IMR-90 (cell line): ENCODE data around the gene BRF1. TPM values are rescaled to one million over a fixed set of nuclear protein-coding genes. Genes with fewer than 3 reads are reported as not detected.

ENCODE experiments used
- ATAC-seq: fragments of 200-7000 bp; cut with Tn5 transposase; 2 replicates; pipeline ENCODE4 v1.9.1; 2020; ENCODE audit warnings: low read depth, mild to moderate bottlenecking, moderate library complexity
- BruUV-seq: library from RNA; stranded (reverse); fragments of 400-500 nt; replicated peaks from 2 replicates; lab custom pipeline; 2021; lab: Mats Ljungman, UMichigan
- CTCF ChIA-PET: fragments of 300-600 bp; formaldehyde crosslinking; extraction: SDS; loops from one replicate; lab custom pipeline; 2021; ENCODE audit warnings: antibody characterized with exemption; lab: Yijun Ruan, JAX
- POLR2A ChIA-PET: fragments of 300-600 bp; sonication (Branson Sonifier 250); formaldehyde crosslinking; loops from one replicate; lab custom pipeline; 2022; ENCODE audit warnings: antibody characterized with exemption; ENCODE audit not compliant: unreplicated experiment; lab: Charles Lee
- DNase-seq: peaks from one replicate; pipeline ENCODE4 v3.0.0; 2013
- H2AFZ ChIP-seq: replicated peaks from 2 replicates; pipeline ENCODE3; 2013; ENCODE audit warnings: low read length, mild to moderate bottlenecking; ENCODE audit not compliant: poor library complexity
- H2AK5ac ChIP-seq: 2 replicates; pipeline ENCODE4 v1.6.1; 2013; ENCODE audit warnings: low read depth, low read length, inconsistent platforms
- H2AK9ac ChIP-seq: replicated peaks from 2 replicates; pipeline ENCODE3; 2013; ENCODE audit warnings: mild to moderate bottlenecking, low read depth, low read length, moderate library complexity; ENCODE audit not compliant: poor library complexity
- H2BK120ac ChIP-seq: 2 replicates; pipeline ENCODE4 v1.6.1; 2013; ENCODE audit warnings: low read depth, low read length, inconsistent platforms
- H2BK15ac ChIP-seq: 3 replicates; pipeline ENCODE4 v1.6.1; 2013; ENCODE audit warnings: low read depth, low read length, inconsistent platforms
- H2BK20ac ChIP-seq: 2 replicates; pipeline ENCODE4 v1.6.1; 2013; ENCODE audit warnings: low read depth, mild to moderate bottlenecking, inconsistent platforms, low read length, moderate library complexity
- H2BK5ac ChIP-seq: 2 replicates; pipeline ENCODE4 v1.6.1; 2013; ENCODE audit warnings: mild to moderate bottlenecking, low read depth, low read length, inconsistent platforms; ENCODE audit not compliant: poor library complexity, severe bottlenecking
- H3K14ac ChIP-seq: replicated peaks from 2 replicates; pipeline ENCODE4 v1.6.1; 2013; ENCODE audit warnings: low read depth, low read length, inconsistent platforms
- H3K18ac ChIP-seq: 2 replicates; pipeline ENCODE4 v1.6.1; 2013; ENCODE audit warnings: low read depth, low read length, control low read depth
- H3K23ac ChIP-seq: 2 replicates; pipeline ENCODE4 v1.6.1; 2013; ENCODE audit warnings: low read depth, low read length, inconsistent platforms
- H3K27ac ChIP-seq: 2 replicates; pipeline ENCODE4 v1.5.1; 2013; ENCODE audit warnings: mild to moderate bottlenecking, control low read depth, low read length; ENCODE audit not compliant: insufficient read depth
- H3K27me3 ChIP-seq: 2 replicates; pipeline ENCODE4 v1.6.1; 2013; ENCODE audit warnings: low read length; ENCODE audit not compliant: control insufficient read depth, insufficient read depth
- H3K36me3 ChIP-seq: 2 replicates; pipeline ENCODE4 v1.6.1; 2013; ENCODE audit warnings: low read length, mixed read lengths; ENCODE audit not compliant: control insufficient read depth, insufficient read depth
- H3K4ac ChIP-seq: 2 replicates; pipeline ENCODE4 v1.6.1; 2013; ENCODE audit warnings: low read depth, low read length, inconsistent platforms
- H3K4me1 ChIP-seq: 2 replicates; pipeline ENCODE4 v1.6.1; 2013; ENCODE audit warnings: low read length, mixed read lengths; ENCODE audit not compliant: control insufficient read depth, insufficient read depth
- H3K4me2 ChIP-seq: 2 replicates; pipeline ENCODE4 v1.6.1; 2013; ENCODE audit warnings: low read depth, mild to moderate bottlenecking, control low read depth, low read length, moderate library complexity
- H3K4me3 ChIP-seq: 2 replicates; pipeline ENCODE4 v1.5.1; 2013; ENCODE audit warnings: low read depth, mild to moderate bottlenecking, control low read depth, low read length, moderate library complexity; ENCODE audit not compliant: insufficient read depth
- H3K56ac ChIP-seq: 2 replicates; pipeline ENCODE4 v1.6.1; 2013; ENCODE audit warnings: low read length, inconsistent platforms; ENCODE audit not compliant: insufficient read depth; ENCODE audit errors: extremely low read depth
- H3K79me1 ChIP-seq, 2 experiments: 2 replicates each; pipeline ENCODE4 v1.6.1; 2013; ENCODE audit warnings: low read length in 2 of 2, inconsistent platforms in 1 of 2, low read depth in 1 of 2
- H3K9ac ChIP-seq: 2 replicates; pipeline ENCODE4 v1.6.1; 2013; ENCODE audit warnings: low read depth, low read length, control low read depth
- H3K9me1 ChIP-seq: 2 replicates; pipeline ENCODE4 v1.6.1; 2013; ENCODE audit warnings: low read length, inconsistent platforms; ENCODE audit not compliant: insufficient read depth
- H3K9me3 ChIP-seq: 2 replicates; pipeline ENCODE4 v1.6.1; 2013; ENCODE audit warnings: low read length; ENCODE audit not compliant: control insufficient read depth, insufficient read depth
- H4K20me1 ChIP-seq: 2 replicates; pipeline ENCODE4 v1.6.1; 2013; ENCODE audit warnings: low read length, inconsistent platforms; ENCODE audit not compliant: insufficient read depth
- H4K5ac ChIP-seq: 2 replicates; pipeline ENCODE4 v1.6.1; 2013; ENCODE audit warnings: mild to moderate bottlenecking, low read depth, low read length, control low read depth
- H4K8ac ChIP-seq, 2 experiments: 2 replicates each; pipeline ENCODE4 v1.6.1; 2013; ENCODE audit warnings: low read depth in 2 of 2, low read length in 2 of 2, control low read depth in 1 of 2, inconsistent platforms in 1 of 2
- H4K91ac ChIP-seq: 2 replicates; pipeline ENCODE4 v1.6.1; 2013; ENCODE audit warnings: low read depth, low read length, inconsistent platforms; ENCODE audit not compliant: insufficient read depth
- BHLHE40 ChIP-seq: fragments of 150-350 bp; IDR thresholded peaks from 2 replicates; pipeline ENCODE4 v1.6.1; 2016; ENCODE audit warnings: mild to moderate bottlenecking, low read depth, low read length
- CEBPB ChIP-seq: IDR thresholded peaks from 2 replicates; pipeline ENCODE4 v1.6.1; 2012; ENCODE audit warnings: low read depth, low read length, improper control_type of control experiment
- CHD1 ChIP-seq: IDR thresholded peaks from 2 replicates; pipeline ENCODE4 v1.6.1; 2012; ENCODE audit warnings: low read depth, low read length, improper control_type of control experiment
- CTCF ChIP-seq: conservative IDR thresholded peaks from 2 replicates; pipeline ENCODE4 v1.5.1; 2012; ENCODE audit warnings: mild to moderate bottlenecking, low read depth, low read length, improper control_type of control experiment
- FOS ChIP-seq: fragments of 150-350 bp; IDR thresholded peaks from 2 replicates; pipeline ENCODE4 v1.6.1; 2016; ENCODE audit warnings: low read depth, low read length
- MAFK ChIP-seq: IDR thresholded peaks from 2 replicates; pipeline ENCODE4 v1.6.1; 2012; ENCODE audit warnings: low read depth, low read length, improper control_type of control experiment
- MXI1 ChIP-seq: IDR thresholded peaks from 2 replicates; pipeline ENCODE4 v1.6.1; 2012; ENCODE audit warnings: low read depth, mild to moderate bottlenecking, low read length, moderate library complexity, borderline replicate concordance
- NFE2L2 ChIP-seq: fragments of 150-350 bp; IDR thresholded peaks from 2 replicates; pipeline ENCODE4 v1.6.1; 2016; ENCODE audit warnings: low read depth, mild to moderate bottlenecking, low read length
- POLR2A ChIP-seq: IDR thresholded peaks from 2 replicates; pipeline ENCODE4 v1.6.1; 2012; ENCODE audit warnings: mild to moderate bottlenecking, low read depth, low read length
- RCOR1 ChIP-seq: IDR thresholded peaks from 2 replicates; pipeline ENCODE4 v1.6.1; 2012; ENCODE audit warnings: mild to moderate bottlenecking, low read length, improper control_type of control experiment; ENCODE audit not compliant: insufficient replicate concordance
- WGBS, 2 experiments: methylation state at CpG; one replicate each; pipeline versions ENCODE4 v1.1.5 to v1.1.7; 2013; ENCODE audit warnings: missing lambda C conversion rate in 2 of 2; ENCODE audit not compliant: insufficient read length in 1 of 2; ENCODE audit errors: extremely low coverage in 2 of 2; 5-methylcytosine and 5-hydroxymethylcytosine counted together
- dilution Hi-C: fragments of 300-500 bp; cut with HindIII; formaldehyde crosslinking; loops from one replicate; pipeline ENCODE4 v1.14.3; 2018; ENCODE audit warnings: low sequenced_read_pairs; ENCODE audit not compliant: unreplicated experiment
- in situ Hi-C: fragments of 300-500 bp; cut with MboI; formaldehyde crosslinking; loops from 3 replicates; pipeline ENCODE4 v1.14.3; 2019; ENCODE audit warnings: low sequenced_read_pairs, inconsistent platforms, mixed read lengths
- intact Hi-C: fragments of 100-400 bp; cut with micrococcal nuclease; formaldehyde crosslinking; loops from 2 replicates; pipeline ENCODE4 v1.10.0; 2022
- polyA plus RNA-seq, 3 experiments: library from polyadenylated mRNA; depleted of rRNA; stranded (reverse); fragments of >200 nt; gene quantifications; 2 replicates each; pipeline ENCODE4 v1.2.3, GENCODE V29; 2012; ENCODE audit warnings: low replicate concordance in 1 of 3
- total RNA-seq: library from RNA; depleted of rRNA; stranded (reverse); fragments of >200 nt; gene quantifications from 2 replicates; pipeline ENCODE4 v1.2.3, GENCODE V29; 2012
- TF ChIP-seq, protein P1 (sequence below): fragments of 150-350 bp; IDR thresholded peaks from 2 replicates; pipeline ENCODE4 v1.6.1; 2017; ENCODE audit warnings: mild to moderate bottlenecking, antibody characterized with exemption, low read length, low read depth

BRF1 gene
- total and polyA plus RNA-seq, 2 of the 4 experiments (the other 2 are of a cell fraction): 12.4 to 16.7 TPM

GRCh38 chr14:105171004-105171673 is 129.7 kb downstream of the BRF1 start:
- no peak overlapping the region for H3K14ac ChIP-seq
- no peak overlapping the region for H2AK5ac ChIP-seq
- no TSS peak for BruUV-seq
- ATAC-seq (no peak), DNase-seq (no peak)
- intact Hi-C loops (no loop called here), dilution Hi-C loops (no loop called here), in situ Hi-C loops (no loop called here)
- ChIA-PET POLR2A (no interaction called here), CTCF (no interaction called here)
- 44% methylated on average over 3 of the region's 19 CpGs; no CpG with 5 or more reads in 1 of the 2 experiments for WGBS, 2 experiments
- no peak overlapping the region for H2BK5ac ChIP-seq
- H2AFZ ChIP-seq: no peak overlapping the region
- TF ChIP-seq CTCF: no peak
- TF ChIP-seq POLR2A: no peak
- no peak for TF ChIP-seq NFE2L2
- no peak for TF ChIP-seq FOS
- TF ChIP-seq MAFK: no peak
- TF ChIP-seq CHD1: no peak
- TF ChIP-seq RCOR1: no peak
- TF ChIP-seq BHLHE40: no peak
- TF ChIP-seq CEBPB: no peak
- TF ChIP-seq, protein P1, sequence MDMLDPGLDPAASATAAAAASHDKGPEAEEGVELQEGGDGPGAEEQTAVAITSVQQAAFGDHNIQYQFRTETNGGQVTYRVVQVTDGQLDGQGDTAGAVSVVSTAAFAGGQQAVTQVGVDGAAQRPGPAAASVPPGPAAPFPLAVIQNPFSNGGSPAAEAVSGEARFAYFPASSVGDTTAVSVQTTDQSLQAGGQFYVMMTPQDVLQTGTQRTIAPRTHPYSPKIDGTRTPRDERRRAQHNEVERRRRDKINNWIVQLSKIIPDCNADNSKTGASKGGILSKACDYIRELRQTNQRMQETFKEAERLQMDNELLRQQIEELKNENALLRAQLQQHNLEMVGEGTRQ: no peak
- no peak for TF ChIP-seq MXI1
- no peak overlapping the region for H3K18ac ChIP-seq
- no peak overlapping the region for H3K23ac ChIP-seq
- H3K4ac ChIP-seq: no peak overlapping the region
- H4K91ac ChIP-seq: no peak overlapping the region
- H4K8ac ChIP-seq: no peak overlapping the region
- no peak overlapping the region for H3K4me3 ChIP-seq
- no peak overlapping the region for H2AK9ac ChIP-seq
- no peak overlapping the region for H4K5ac ChIP-seq
- no peak overlapping the region for H2BK15ac ChIP-seq
- H3K9me3 ChIP-seq: no peaks in the 10 kb centered on the region
- no peaks in the 10 kb centered on the region for H3K79me1 ChIP-seq
- no peak overlapping the region for H3K4me2 ChIP-seq
- no peak overlapping the region for H3K56ac ChIP-seq
- no peaks in the 10 kb centered on the region for H3K36me3 ChIP-seq
- H2BK20ac ChIP-seq: no peak overlapping the region
- H2BK120ac ChIP-seq: no peak overlapping the region
- peaks cover 47% of the 10 kb centered on the region for H3K27me3 ChIP-seq
- no peaks in the 10 kb centered on the region; the same call in 1 of the 2 replicates for H4K20me1 ChIP-seq
- no peak overlapping the region for H3K9ac ChIP-seq
- H3K27ac ChIP-seq: no peak overlapping the region
- H3K4me1 ChIP-seq: peaks cover 5% of the 10 kb centered on the region; the same call in 1 of the 2 replicates
- no peaks in the 10 kb centered on the region for H3K9me1 ChIP-seq
